GM06990 (cell line): ENCODE results near the gene WDFY3.

Experiments used
- DNase-seq: peaks from one replicate; pipeline ENCODE4 v3.0.0-alpha.2; 2011; ENCODE audit not compliant: insufficient read length; ENCODE audit errors: extremely low read depth
- H3K27me3 ChIP-seq: replicated peaks from 2 replicates; pipeline ENCODE4 v1.6.0; 2011; ENCODE audit warnings: low read length; ENCODE audit not compliant: control insufficient read depth, insufficient read depth
- H3K36me3 ChIP-seq: 2 replicates; pipeline ENCODE4 v1.5.1; 2011; ENCODE audit warnings: low read length; ENCODE audit not compliant: control insufficient read depth, insufficient read depth
- H3K4me3 ChIP-seq: replicated peaks from 2 replicates; pipeline ENCODE4 v1.5.1; 2011; ENCODE audit warnings: low read depth, mild to moderate bottlenecking, control low read depth, low read length
- CTCF ChIP-seq: IDR thresholded peaks from 2 replicates; pipeline ENCODE4 v1.5.1; 2011; ENCODE audit warnings: low read length, control low read depth, mild to moderate bottlenecking, inconsistent platforms; ENCODE audit not compliant: insufficient read depth, poor library complexity, severe bottlenecking

The WDFY3 gene

DNA sequence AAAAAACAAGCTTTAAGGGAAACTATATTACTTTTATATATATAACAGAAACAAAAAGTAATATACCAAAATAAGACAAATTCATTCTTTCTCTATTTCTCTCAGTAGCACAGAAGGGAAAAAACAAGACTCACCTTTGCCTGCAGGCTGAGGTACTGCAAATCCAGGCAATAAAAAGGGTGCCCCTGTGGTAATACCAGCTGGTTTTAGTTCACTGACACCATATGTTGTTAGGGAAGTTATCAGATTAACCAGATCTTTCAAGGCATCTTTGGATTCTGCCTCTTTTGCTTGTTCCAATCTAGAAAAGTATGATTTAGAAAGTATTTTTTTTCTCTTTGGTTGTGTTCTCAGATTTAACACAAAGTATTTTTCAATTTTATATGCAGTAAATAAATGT is 139.8 kb downstream of the WDFY3 start:
- TF ChIP-seq CTCF: no peak
- H3K4me3 ChIP-seq: no peak overlapping the region
- DNase-seq: no peak
- no peaks in the 10 kb centered on the region for H3K36me3 ChIP-seq
- no peaks in the 10 kb centered on the region for H3K27me3 ChIP-seq

DNA sequence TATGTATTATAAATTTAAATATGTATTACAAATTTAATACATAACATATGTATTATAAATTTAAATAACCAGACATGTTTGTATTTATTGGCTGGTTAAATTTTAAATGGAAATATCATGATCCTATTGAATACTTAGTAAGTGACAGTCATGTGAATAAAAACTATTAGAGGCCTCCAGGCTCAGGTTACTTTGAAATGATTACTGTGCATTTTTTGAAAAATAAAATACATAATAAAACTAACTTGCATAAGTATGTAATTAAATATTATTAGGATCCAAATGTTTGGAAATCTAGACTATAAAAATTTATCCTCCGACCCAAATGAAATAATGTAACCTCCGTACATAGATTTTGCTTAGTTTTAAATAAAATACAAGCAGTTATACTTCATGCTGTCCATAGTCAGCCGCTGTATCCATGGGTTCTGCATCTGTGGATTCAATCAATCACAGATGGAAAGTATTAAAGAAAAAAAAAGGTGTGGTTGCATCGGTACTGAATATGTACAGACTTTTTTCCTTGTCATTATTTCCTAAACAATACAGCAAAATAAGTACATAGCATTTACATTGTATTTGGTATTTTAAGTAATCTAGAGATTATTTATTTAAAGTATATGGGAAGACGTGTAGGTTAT is 140.7 kb downstream of the WDFY3 start:
- no peaks in the 10 kb centered on the region for H3K27me3 ChIP-seq
- H3K36me3 ChIP-seq: no peaks in the 10 kb centered on the region
- TF ChIP-seq CTCF: no peak
- H3K4me3 ChIP-seq: no peak overlapping the region
- DNase-seq: no peak

DNA sequence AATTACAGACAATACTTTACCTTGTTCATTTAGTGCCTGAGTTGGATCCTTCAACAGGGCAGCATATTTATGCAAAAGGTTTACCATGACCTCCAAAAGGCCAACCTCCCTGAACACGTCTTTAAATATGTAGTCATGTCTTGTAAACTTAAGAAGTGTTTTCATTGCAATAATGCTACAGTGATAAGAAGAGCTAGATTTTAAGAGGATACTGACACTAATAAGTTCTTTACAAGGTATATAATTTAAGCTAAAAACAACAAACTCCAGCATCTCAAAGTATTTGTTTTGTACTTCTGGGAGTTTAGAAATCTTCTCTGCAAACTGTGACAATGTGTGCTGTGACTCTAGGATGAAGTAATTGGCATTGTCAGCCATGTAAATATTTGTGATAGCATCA is 145.4 kb downstream of the WDFY3 start:
- DNase-seq: no peak
- Histone ChIP-seq H3K27me3 (no peaks in the 10 kb centered on the region), H3K36me3 (no peaks in the 10 kb centered on the region), H3K4me3 (no peak overlapping the region)
- TF ChIP-seq CTCF: no peak

DNA sequence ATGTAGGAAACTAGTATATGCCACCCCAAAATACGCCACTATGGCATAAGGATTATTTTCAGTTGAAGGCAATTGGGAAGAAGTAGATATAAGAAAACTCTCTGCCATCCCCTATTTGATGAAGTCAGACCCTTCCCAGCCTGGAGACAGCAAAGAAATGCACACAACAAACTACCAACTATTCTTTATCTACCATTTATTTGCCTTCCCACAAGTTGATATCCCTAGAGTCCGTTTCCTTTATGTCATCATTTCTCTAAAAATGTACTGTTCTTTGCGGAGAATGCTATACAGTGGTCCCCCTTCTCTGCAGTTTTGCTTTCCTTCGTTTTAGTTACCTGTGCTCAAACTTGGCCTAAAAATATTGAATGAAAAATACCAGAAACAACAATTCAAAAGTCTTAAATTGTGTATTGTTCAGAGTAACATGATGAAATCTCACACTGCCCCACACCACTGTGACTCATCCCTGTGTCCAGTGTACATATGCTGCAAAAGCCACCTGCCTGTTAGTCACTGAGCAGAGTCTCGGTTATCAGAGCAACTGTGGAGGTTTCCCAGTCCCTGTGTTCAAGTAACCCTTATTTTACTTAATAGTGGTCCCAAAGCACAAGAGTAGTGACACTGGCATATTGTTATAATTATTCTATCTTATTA is 152.3 kb downstream of the WDFY3 start:
- H3K27me3 ChIP-seq: no peaks in the 10 kb centered on the region
- no peak overlapping the region for H3K4me3 ChIP-seq
- no peak for DNase-seq
- no peaks in the 10 kb centered on the region for H3K36me3 ChIP-seq
- TF ChIP-seq CTCF: no peak

DNA sequence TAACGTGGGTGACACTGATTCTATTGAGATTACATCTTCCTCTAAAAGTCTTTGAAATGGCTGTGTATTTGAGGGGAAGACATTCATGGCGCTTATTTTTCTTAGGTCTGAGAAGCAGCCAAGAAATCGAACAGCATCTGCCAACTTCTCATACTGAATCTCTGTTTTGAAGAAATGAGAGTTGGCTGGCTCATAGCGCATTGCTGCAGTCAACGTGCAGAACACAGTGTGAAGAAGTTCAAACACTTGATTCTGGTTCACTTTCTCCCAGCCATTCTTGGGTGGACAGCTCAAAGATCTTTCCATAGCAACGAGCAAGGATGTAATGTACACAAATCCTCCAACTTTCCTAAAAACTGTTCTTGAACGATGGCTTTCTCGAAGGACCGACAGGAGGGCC is 156.5 kb downstream of the WDFY3 start:
- TF ChIP-seq CTCF: no peak
- Histone ChIP-seq H3K36me3 (no peaks in the 10 kb centered on the region), H3K4me3 (no peak overlapping the region), H3K27me3 (no peaks in the 10 kb centered on the region)
- DNase-seq: no peak
